Measurements from ENCODE around the gene P2RY2.
"Not testable (repeated sequence)": the region's sequence is repeated elsewhere in the genome, so short reads cannot be mapped to it uniquely, and the experiment has no call there.

Gene P2RY2

DNA sequence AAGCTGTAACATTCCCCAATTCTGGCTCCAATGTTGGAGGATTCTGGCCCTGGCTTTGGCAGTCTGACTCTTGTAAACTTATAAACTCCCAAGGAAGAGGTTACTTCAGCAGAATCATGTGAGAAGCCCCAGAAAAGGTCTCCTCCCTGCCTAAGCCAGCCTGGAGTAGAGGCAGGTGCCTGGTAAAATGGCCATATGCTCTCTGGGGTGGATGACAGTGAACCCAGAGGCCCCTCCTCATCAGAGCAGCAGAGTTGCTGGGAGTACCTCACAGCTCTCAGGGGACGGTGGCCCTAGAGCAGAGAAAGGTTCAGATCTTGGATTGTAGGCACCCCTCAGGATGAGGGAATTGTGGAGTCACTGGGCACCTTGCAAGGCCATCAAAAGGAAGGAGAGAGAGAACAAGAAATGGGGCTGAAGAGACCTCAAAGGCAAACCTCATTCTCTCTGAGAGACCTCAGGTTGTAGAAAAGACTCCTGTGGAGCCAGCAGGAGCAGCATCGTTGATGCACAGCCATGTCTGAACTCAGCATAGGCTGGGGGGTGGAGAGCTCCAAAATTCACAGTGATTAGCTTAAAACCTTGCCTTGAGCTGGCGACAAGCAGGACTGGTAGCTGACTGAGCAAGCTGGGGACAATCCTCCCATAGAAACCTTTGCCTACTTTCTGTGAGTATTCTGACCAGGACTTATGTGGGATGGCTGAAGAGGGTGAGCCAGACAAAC, 49.2 kb downstream of the P2RY2 start:
- H3K9ac ChIP-seq (ENCODE audit: insufficient read length, low read depth), result no peak overlapping the region
- TF ChIP-seq YY1 (IDR thresholded peaks at IDR 0.05; ENCODE audit: insufficient read depth, insufficient read length) (no peak), SUZ12 (IDR thresholded peaks at IDR 0.05; ENCODE audit: extremely low read depth, insufficient read depth, insufficient read length) (no peak), ZNF274 (IDR thresholded peaks at IDR 0.05; ENCODE audit: low read depth, low read length) (no peak)
- no peaks in the 10 kb centered on the region for H3K27me3 ChIP-seq (ENCODE audit: insufficient read depth, insufficient read length)
- H3K36me3 ChIP-seq (ENCODE audit: insufficient read depth, insufficient read length, low read length), result no peaks in the 10 kb centered on the region
- DNase-seq (ENCODE audit: low read depth, low spot score), result no peak
- no peaks in the 10 kb centered on the region for H3K9me3 ChIP-seq (ENCODE audit: insufficient read depth, low read length)
- H3K4me1 ChIP-seq (ENCODE audit: insufficient read depth, insufficient read length), result peaks cover 15% of the 10 kb centered on the region
- no peak overlapping the region for H3K4me3 ChIP-seq (ENCODE audit: insufficient read length, low read depth)

DNA sequence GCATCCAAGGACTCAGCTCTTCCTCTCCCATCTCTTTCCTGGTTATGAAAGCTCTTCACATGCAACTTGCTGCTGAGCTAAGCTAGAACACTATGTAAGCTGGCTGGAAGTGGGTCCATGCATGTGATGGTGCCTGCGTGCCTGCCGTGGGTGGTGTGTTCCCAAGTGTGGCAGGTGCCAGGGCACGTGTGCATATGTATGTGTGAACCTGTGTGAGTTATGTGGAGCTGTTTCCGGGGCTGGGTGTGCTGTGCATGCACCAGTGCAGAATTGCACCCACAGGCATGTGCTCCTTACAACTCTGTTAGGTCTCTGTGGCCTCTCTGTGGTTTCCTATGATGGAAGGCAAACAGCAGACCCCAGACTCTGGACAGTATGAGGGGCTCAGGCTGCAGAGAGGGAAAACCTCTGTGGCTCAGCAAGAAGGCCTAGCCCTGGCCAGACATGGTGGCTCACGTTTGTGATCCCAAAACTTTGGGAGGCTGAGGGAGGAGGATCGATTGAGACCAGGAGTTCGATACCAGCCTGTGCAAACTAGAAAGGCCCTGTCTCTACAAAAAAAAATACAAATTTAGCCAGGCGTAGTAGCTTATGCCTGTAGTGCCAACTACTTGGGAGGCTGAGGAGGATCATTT, 49.9 kb downstream of the P2RY2 start:
- Histone ChIP-seq H3K9me3 (ENCODE audit: insufficient read depth, low read length) (no peaks in the 10 kb centered on the region), H3K4me3 (ENCODE audit: insufficient read length, low read depth) (no peak overlapping the region), H3K4me1 (ENCODE audit: insufficient read depth, insufficient read length) (peaks cover 18% of the 10 kb centered on the region), H3K9ac (ENCODE audit: insufficient read length, low read depth) (no peak overlapping the region), H3K27me3 (ENCODE audit: insufficient read depth, insufficient read length) (no peaks in the 10 kb centered on the region), H3K36me3 (ENCODE audit: insufficient read depth, insufficient read length, low read length) (no peaks in the 10 kb centered on the region)
- no peak for DNase-seq (ENCODE audit: low read depth, low spot score)
- no peak for TF ChIP-seq SUZ12 (IDR thresholded peaks at IDR 0.05; ENCODE audit: extremely low read depth, insufficient read depth, insufficient read length)

DNA sequence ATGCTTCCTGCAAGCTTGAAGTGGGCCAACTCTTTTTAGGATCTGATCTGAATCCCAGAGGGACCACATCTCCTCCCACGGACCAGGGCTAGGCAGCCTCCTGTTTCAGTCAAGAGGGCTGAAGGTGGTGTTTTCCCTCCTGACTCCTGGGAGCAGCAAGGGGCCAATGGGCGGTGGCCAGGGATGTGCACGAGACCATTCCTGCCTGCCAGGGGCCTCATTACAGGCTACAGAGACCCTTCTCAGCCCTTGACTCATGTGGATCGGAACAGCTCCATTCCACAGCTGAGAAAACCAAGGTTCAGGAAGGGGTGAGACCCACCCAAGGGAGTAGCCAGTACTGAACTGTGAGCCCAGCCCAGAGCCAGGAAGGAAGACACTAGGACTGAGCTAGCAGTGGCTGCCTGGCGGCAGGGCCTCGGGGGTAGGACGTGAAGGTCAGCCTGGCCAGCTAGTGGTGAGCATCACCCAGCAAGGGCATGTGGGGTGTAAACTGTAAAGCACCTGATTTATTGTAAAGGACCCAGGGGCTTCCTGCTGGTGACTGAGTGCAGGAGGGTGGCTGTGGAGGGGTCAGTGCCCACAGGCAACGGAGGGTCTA, 50.7 kb downstream of the P2RY2 start:
- Histone ChIP-seq H3K36me3 (ENCODE audit: insufficient read depth, insufficient read length, low read length) (no peaks in the 10 kb centered on the region), H3K4me1 (ENCODE audit: insufficient read depth, insufficient read length) (peaks cover 22% of the 10 kb centered on the region), H3K4me3 (ENCODE audit: insufficient read length, low read depth) (no peak overlapping the region), H3K9me3 (ENCODE audit: insufficient read depth, low read length) (no peaks in the 10 kb centered on the region), H3K9ac (ENCODE audit: insufficient read length, low read depth) (no peak overlapping the region), H3K27me3 (ENCODE audit: insufficient read depth, insufficient read length) (no peaks in the 10 kb centered on the region)
- DNase-seq (ENCODE audit: low read depth, low spot score), result no peak
- TF ChIP-seq YY1 (IDR thresholded peaks at IDR 0.05; ENCODE audit: insufficient read depth, insufficient read length) (no peak), ZNF274 (IDR thresholded peaks at IDR 0.05; ENCODE audit: low read depth, low read length) (no peak), SUZ12 (IDR thresholded peaks at IDR 0.05; ENCODE audit: extremely low read depth, insufficient read depth, insufficient read length) (no peak)

DNA sequence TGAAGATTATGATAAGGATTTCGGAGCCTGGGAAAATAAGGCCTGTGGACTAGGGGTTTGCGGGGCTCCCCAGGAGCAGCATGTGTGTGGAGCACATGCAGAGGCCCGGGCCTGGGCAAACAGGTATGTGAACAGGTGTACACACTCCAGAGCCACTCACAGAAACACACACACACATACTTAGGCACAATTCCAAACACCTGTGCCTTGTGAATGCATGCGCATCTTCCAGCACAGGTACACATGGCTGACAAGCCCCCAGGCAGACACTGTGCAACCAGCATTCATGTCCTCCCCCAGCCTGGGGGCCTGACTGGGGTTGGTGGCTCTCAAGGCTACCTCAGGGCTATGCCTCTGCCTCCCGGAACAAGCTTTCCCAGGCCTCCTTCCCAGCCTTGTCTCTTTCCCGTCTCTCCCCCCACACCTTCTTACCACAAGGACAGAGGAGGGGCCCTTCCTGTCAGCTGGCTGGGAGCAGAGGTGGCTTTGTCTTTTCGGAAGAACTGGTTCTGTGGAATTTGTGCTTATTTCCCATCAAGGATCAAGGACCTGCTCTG, 51.5 kb downstream of the P2RY2 start:
- H3K4me1 ChIP-seq (ENCODE audit: insufficient read depth, insufficient read length), result peaks cover 22% of the 10 kb centered on the region
- no peak for DNase-seq (ENCODE audit: low read depth, low spot score)

DNA sequence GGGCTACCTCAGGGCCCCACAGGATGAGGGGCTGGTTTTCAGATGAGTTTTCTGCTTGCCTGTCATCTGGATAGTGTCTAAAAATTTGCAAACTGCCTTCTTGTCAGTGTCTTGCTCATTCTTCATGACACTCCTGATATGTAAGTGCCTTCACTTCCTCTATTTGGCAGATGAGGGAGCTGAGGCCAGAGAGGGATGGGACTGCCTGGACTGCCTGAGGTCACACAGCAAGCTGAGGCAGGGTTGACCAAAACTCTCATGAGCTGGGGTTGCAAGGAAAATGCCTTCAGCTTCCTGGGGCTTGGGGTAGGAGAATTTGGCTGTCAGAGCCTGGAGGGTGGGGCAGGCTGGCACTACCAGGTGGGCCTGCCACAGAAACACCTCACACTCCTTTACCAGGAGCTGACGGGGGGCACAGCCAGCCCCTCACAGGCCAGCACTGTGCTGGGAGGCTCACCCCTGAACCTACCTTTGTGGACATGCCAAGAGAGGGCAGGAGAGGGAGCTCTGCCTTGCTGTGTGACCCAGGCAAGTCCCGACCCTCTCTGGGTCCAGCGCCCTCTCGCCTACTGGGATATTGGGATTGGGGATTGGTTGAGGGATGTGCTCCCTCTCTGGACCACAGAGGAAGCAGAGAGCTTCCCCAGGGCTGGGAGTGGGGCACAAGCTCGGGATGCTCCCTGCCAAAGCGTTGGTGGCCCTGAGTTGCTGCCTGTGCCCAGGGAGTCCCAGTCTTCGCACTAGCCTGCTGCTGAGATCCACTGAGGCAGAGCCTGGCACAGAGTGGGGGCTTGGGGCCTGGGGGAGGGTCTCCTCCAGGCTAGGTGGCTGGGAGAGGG, 52.2 kb downstream of the P2RY2 start:
- peaks cover 28% of the 10 kb centered on the region for H3K4me1 ChIP-seq (ENCODE audit: insufficient read depth, insufficient read length)
- DNase-seq (ENCODE audit: low read depth, low spot score), result no peak
- H3K27me3 ChIP-seq (ENCODE audit: insufficient read depth, insufficient read length), result no peaks in the 10 kb centered on the region
- H3K9ac ChIP-seq (ENCODE audit: insufficient read length, low read depth), result no peak overlapping the region
- H3K36me3 ChIP-seq (ENCODE audit: insufficient read depth, insufficient read length, low read length), result no peaks in the 10 kb centered on the region
- no peak for TF ChIP-seq SUZ12 (IDR thresholded peaks at IDR 0.05; ENCODE audit: extremely low read depth, insufficient read depth, insufficient read length)
- no peak for TF ChIP-seq YY1 (IDR thresholded peaks at IDR 0.05; ENCODE audit: insufficient read depth, insufficient read length)
- no peak for TF ChIP-seq ZNF274 (IDR thresholded peaks at IDR 0.05; ENCODE audit: low read depth, low read length)
- no peak overlapping the region for H3K4me3 ChIP-seq (ENCODE audit: insufficient read length, low read depth)
- H3K9me3 ChIP-seq (ENCODE audit: insufficient read depth, low read length), result no peaks in the 10 kb centered on the region

More for the DNA sequence above, 51.5 kb downstream of the P2RY2 start:
- no peaks in the 10 kb centered on the region for H3K36me3 ChIP-seq (ENCODE audit: insufficient read depth, insufficient read length, low read length)
- H3K4me3 ChIP-seq (ENCODE audit: insufficient read length, low read depth), result no peak overlapping the region
- no peaks in the 10 kb centered on the region for H3K9me3 ChIP-seq (ENCODE audit: insufficient read depth, low read length)
- TF ChIP-seq SUZ12 (IDR thresholded peaks at IDR 0.05; ENCODE audit: extremely low read depth, insufficient read depth, insufficient read length) (no peak), ZNF274 (IDR thresholded peaks at IDR 0.05; ENCODE audit: low read depth, low read length) (no peak), YY1 (IDR thresholded peaks at IDR 0.05; ENCODE audit: insufficient read depth, insufficient read length) (no peak)
- H3K27me3 ChIP-seq (ENCODE audit: insufficient read depth, insufficient read length), result no peaks in the 10 kb centered on the region
- no peak overlapping the region for H3K9ac ChIP-seq (ENCODE audit: insufficient read length, low read depth)

DNA sequence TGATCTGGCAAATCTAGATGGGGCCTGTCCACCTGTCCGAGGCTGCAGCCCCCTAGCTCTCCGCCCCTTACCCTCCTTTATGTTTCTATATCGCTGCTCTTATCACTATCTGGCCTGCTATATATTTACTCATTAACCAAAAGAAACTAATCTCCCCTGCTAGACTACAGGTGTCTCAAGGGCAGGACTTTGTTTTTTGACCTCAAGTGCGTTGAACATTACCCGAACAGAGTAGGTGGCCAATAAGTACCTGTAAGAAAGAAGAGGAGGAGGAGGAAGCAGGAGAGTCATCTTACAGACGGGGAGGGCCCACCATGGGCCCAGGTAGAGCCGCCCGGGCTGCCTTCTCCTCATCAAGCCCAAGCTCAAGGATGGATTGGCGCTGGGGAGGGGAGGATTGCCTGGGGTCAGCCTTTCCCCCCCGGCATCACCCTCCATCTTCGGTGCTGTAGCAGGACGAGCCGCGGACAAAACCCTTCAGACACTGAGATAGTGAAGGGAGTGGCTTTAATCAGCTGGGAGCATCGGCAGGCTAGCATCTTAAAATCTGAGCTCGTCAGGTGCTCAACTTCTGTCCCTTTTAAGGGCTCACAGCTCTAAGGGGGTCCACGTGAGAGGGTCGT, 52.9 kb downstream of the P2RY2 start:
- no peak for DNase-seq (ENCODE audit: low read depth, low spot score)
- Histone ChIP-seq H3K4me1 (ENCODE audit: insufficient read depth, insufficient read length) (peaks cover 30% of the 10 kb centered on the region), H3K27me3 (ENCODE audit: insufficient read depth, insufficient read length) (no peaks in the 10 kb centered on the region), H3K9me3 (ENCODE audit: insufficient read depth, low read length) (no peaks in the 10 kb centered on the region), H3K36me3 (ENCODE audit: insufficient read depth, insufficient read length, low read length) (no peaks in the 10 kb centered on the region), H3K4me3 (ENCODE audit: insufficient read length, low read depth) (no peak overlapping the region), H3K9ac (ENCODE audit: insufficient read length, low read depth) (no peak overlapping the region)
- TF ChIP-seq ZNF274 (IDR thresholded peaks at IDR 0.05; ENCODE audit: low read depth, low read length), result no peak
- no peak for TF ChIP-seq SUZ12 (IDR thresholded peaks at IDR 0.05; ENCODE audit: extremely low read depth, insufficient read depth, insufficient read length)
- no peak for TF ChIP-seq YY1 (IDR thresholded peaks at IDR 0.05; ENCODE audit: insufficient read depth, insufficient read length)

DNA sequence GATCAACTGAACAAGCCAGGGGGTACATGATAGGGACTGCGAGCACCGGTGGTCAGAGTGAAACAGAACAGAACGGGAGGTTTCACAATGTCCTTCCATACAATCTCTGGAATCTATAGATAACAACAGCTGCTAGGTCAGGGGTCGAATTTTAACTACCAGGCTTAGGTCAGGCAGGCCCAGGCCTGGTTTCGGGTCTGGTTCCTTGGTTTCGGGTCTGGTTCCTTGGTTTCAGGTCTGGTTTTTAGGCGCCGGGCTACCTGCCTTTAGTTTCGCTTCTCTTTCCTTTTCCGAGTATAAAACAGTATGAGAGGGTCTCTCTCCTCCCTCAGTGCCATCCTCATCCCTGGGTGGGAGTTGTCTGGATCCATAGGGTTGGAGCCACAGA, 53.4 kb downstream of the P2RY2 start:
- not testable (repeated sequence) for DNase-seq (ENCODE audit: low read depth, low spot score); H3K9me3 ChIP-seq (ENCODE audit: insufficient read depth, low read length); H3K9ac ChIP-seq (ENCODE audit: insufficient read length, low read depth); H3K4me3 ChIP-seq (ENCODE audit: insufficient read length, low read depth); H3K36me3 ChIP-seq (ENCODE audit: insufficient read depth, insufficient read length, low read length); H3K27me3 ChIP-seq (ENCODE audit: insufficient read depth, insufficient read length)
- H3K4me1 ChIP-seq (ENCODE audit: insufficient read depth, insufficient read length), result peaks cover 30% of the 10 kb centered on the region
